K562 (cell line): Measurements from ENCODE around the gene OR2D2. TPM values are rescaled to one million over a fixed set of nuclear protein-coding genes. Genes with fewer than 3 reads are reported as not detected.

ENCODE experiments used
- ATF7 ChIP-seq: fragments of 450-650 bp; IDR thresholded peaks from 2 replicates; pipeline ENCODE4 v1.7.1; 2014; ENCODE audit warnings: mild to moderate bottlenecking, moderate library complexity
- CBX8 ChIP-seq: fragments of 200-600 bp; sonication (generic); IDR thresholded peaks from 2 replicates; pipeline ENCODE4 v1.6.1; 2012; ENCODE audit warnings: borderline replicate concordance, mixed run types, low read depth, mild to moderate bottlenecking, moderate library complexity, mixed read lengths, low read length, control low read depth, inconsistent platforms; ENCODE audit not compliant: poor library complexity, severe bottlenecking; ENCODE audit errors: extremely low read depth
- DACH1 ChIP-seq: fragments of 450-650 bp; IDR thresholded peaks from 2 replicates; pipeline ENCODE4 v1.6.1; 2018; ENCODE audit not compliant: partially characterized antibody
- EHMT2 ChIP-seq: fragments of 450-650 bp; IDR thresholded peaks from 2 replicates; pipeline ENCODE4 v1.6.1; 2018; ENCODE audit warnings: antibody characterized with exemption
- ELF1 ChIP-seq: fragments of 200-800 bp; sonication (Bioruptor generic); IDR thresholded peaks from 2 replicates; pipeline ENCODE4 v1.6.1; 2016; ENCODE audit warnings: missing genetic modification characterization, missing compliant biosample characterization
- HCFC1 ChIP-seq: IDR thresholded peaks from 2 replicates; pipeline ENCODE4 v1.6.1; 2012; ENCODE audit warnings: low read depth, low read length, improper control_type of control experiment
- MCM2 ChIP-seq: fragments of 450-650 bp; IDR thresholded peaks from 2 replicates; pipeline ENCODE4 v1.6.1; 2017; ENCODE audit warnings: low read depth, mild to moderate bottlenecking
- NCOA1 ChIP-seq: fragments of 450-650 bp; IDR thresholded peaks from 2 replicates; pipeline ENCODE4 v1.6.1; 2016; ENCODE audit warnings: low read depth
- NFIC ChIP-seq: fragments of 450-650 bp; IDR thresholded peaks from 2 replicates; pipeline ENCODE4 v1.6.1; 2017; ENCODE audit warnings: mild to moderate bottlenecking, inconsistent platforms
- RAD51 ChIP-seq: fragments of 450-650 bp; IDR thresholded peaks from 2 replicates; pipeline ENCODE4 v1.7.1; 2016; ENCODE audit warnings: low read depth, mild to moderate bottlenecking, borderline replicate concordance
- TARDBP ChIP-seq: fragments of 450-650 bp; IDR thresholded peaks from 2 replicates; pipeline ENCODE4 v1.6.1; 2016
- TOE1 ChIP-seq, 2 experiments: fragments of 450-650 bp in 1 of 2; sonication (generic) in 1 of 2; formaldehyde crosslinking in 1 of 2; IDR thresholded peaks; 2 replicates each; pipeline versions ENCODE4 v1.7.1 to v1.8.0; 2016 to 2022; ENCODE audit warnings: borderline replicate concordance in 2 of 2, mild to moderate bottlenecking in 2 of 2, antibody characterized with exemption in 1 of 2, inconsistent platforms in 1 of 2, low read depth in 1 of 2, missing genetic modification reagents in 1 of 2, moderate library complexity in 1 of 2
- ZC3H8 ChIP-seq: fragments of 450-650 bp; IDR thresholded peaks from 2 replicates; pipeline ENCODE4 v1.6.1; 2017
- ZFP30 ChIP-seq: fragments of 250-450 bp; sonication (Bioruptor Pico); IDR thresholded peaks from 2 replicates; pipeline ENCODE4 v1.8.0; 2022; ENCODE audit warnings: moderate library complexity, mild to moderate bottlenecking, inconsistent platforms, borderline replicate concordance
- ZNF197 ChIP-seq: fragments of 200-800 bp; sonication (Bioruptor generic); IDR thresholded peaks from 2 replicates; pipeline ENCODE4 v1.6.1; 2016; ENCODE audit warnings: low read depth, missing genetic modification characterization, missing compliant biosample characterization
- ZNF695 ChIP-seq: fragments of 450-650 bp; formaldehyde crosslinking; IDR thresholded peaks from 2 replicates; pipeline ENCODE4 v1.4.0; 2020; ENCODE audit warnings: mild to moderate bottlenecking, moderate library complexity
- polyA plus RNA-seq, 8 experiments: library from polyadenylated mRNA; depleted of rRNA in 4 of 8; stranded (reverse) in 5 of 8; unstranded in 3 of 8; fragments of >200 nt; fragmentation: Nextera tagmentation in 2 of 8; fragmentation: Illumina TruSeq in 1 of 8; extraction: Ambion mirVana in 2 of 8; extraction: Trizol in 1 of 8; gene quantifications; 2 replicates each; pipeline versions ENCODE4 v1.2.1 to v1.2.3, GENCODE V29; 2011 to 2014; ENCODE audit warnings: inconsistent platforms in 1 of 8, missing spikeins in 1 of 8
- total RNA-seq, 7 experiments: library from RNA; depleted of rRNA in 6 of 7; stranded (reverse); fragments of >200 nt in 6 of 7; fragmentation: Illumina TruSeq in 2 of 7; extraction: Trizol in 2 of 7; gene quantifications; 2 replicates each; pipeline versions ENCODE4 v1.2.1 to v1.2.3, GENCODE V29; 2011 to 2021; ENCODE audit warnings: low replicate concordance in 1 of 7
- TF ChIP-seq, protein P1 (sequence below), 3 experiments: fragments of 200-800 bp in 1 of 3; fragments of 250-450 bp in 1 of 3; fragments of 450-650 bp in 1 of 3; sonication (Bioruptor Pico) in 1 of 3; sonication (Bioruptor generic) in 1 of 3; formaldehyde crosslinking in 1 of 3; IDR thresholded peaks; 2 replicates each; pipeline versions ENCODE4 v1.6.1 to v1.8.0; 2016 to 2022; ENCODE audit warnings: mild to moderate bottlenecking in 2 of 3, missing genetic modification characterization in 2 of 3, missing compliant biosample characterization in 1 of 3, moderate library complexity in 1 of 3
- TF ChIP-seq, protein P2 (sequence below): sonication (generic); formaldehyde crosslinking; IDR thresholded peaks from 2 replicates; pipeline ENCODE4 v1.8.0; 2023; ENCODE audit warnings: mild to moderate bottlenecking, missing genetic modification reagents
- TF ChIP-seq, protein P3 (sequence below): fragments of 450-650 bp; formaldehyde crosslinking; IDR thresholded peaks from 2 replicates; pipeline ENCODE4 v1.4.0; 2020; ENCODE audit warnings: mild to moderate bottlenecking, moderate library complexity

OR2D2 gene
- total and polyA plus RNA-seq, 9 of the 15 experiments (the other 6 are each of a cell fraction or from before 2014, with no cell fraction given): 0.10 to 1.0 (median 0.57) TPM; not detected in 2

DNA sequence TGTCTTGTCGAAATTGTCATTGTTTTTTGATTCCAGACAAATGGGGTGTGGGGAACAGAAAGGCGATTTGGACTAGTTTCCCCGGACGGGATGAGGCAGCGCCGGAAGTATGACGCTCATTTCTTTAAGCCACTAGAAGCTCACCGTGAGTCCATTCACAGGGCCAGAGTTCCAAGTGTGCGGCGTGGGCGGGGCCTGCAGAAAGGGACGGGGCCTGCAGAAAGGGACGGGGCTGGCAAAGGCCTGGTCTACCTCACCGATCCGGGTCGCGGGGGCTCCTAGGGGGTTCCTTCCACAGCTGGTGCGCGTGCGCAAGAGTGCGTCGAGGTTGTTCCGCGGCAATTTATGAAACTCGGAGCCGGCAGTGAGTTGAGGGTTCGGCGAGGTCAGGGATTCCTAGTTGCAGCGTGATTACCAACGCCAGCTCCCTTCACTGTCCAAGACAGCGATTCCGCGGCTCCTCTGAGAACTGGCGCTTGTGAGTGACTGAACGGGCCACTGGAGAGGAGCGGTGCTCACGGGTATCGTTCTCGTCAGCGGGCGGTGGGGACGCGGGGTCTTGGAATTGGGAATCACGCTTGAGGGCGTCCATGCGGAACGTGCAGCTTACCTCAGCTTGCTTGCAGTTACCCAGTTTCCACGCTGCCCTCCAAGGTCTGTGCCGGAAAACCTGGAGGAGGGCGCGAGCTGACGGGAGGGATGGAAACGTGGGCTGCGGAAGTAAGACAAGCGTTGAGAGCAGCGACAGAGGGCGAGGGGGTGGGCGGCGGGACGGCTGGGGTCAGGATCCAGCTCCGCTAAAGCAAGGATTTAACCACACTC is 34.1 kb upstream of the OR2D2 start, which contains the start of gene ZNF215 (continued):
- TF ChIP-seq, protein P1, sequence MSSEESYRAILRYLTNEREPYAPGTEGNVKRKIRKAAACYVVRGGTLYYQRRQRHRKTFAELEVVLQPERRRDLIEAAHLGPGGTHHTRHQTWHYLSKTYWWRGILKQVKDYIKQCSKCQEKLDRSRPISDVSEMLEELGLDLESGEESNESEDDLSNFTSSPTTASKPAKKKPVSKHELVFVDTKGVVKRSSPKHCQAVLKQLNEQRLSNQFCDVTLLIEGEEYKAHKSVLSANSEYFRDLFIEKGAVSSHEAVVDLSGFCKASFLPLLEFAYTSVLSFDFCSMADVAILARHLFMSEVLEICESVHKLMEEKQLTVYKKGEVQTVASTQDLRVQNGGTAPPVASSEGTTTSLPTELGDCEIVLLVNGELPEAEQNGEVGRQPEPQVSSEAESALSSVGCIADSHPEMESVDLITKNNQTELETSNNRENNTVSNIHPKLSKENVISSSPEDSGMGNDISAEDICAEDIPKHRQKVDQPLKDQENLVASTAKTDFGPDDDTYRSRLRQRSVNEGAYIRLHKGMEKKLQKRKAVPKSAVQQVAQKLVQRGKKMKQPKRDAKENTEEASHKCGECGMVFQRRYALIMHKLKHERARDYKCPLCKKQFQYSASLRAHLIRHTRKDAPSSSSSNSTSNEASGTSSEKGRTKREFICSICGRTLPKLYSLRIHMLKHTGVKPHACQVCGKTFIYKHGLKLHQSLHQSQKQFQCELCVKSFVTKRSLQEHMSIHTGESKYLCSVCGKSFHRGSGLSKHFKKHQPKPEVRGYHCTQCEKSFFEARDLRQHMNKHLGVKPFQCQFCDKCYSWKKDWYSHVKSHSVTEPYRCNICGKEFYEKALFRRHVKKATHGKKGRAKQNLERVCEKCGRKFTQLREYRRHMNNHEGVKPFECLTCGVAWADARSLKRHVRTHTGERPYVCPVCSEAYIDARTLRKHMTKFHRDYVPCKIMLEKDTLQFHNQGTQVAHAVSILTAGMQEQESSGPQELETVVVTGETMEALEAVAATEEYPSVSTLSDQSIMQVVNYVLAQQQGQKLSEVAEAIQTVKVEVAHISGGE (CRISPR knock-in tag; IDR thresholded peaks at IDR 0.05): peak in 2 of 3 experiments; percentile 76 to 98; a peak in 4 of 6 replicates
- TF ChIP-seq ATF7: peak; percentile 58; the same call in 1 of the 2 replicates
- TF ChIP-seq ZNF695 (CRISPR knock-in tag): no peak
- TF ChIP-seq ELF1 (tag): peak; percentile 63
- peak; percentile 58 for TF ChIP-seq HCFC1
- no peak for TF ChIP-seq TOE1 (IDR thresholded peaks at IDR 0.05; ENCODE audit: borderline replicate concordance)
- TF ChIP-seq TOE1 (CRISPR knock-in tag; IDR thresholded peaks at IDR 0.05; ENCODE audit: borderline replicate concordance, low read depth): no peak
- no peak for TF ChIP-seq ZNF197 (CRISPR knock-in tag)
- no peak for TF ChIP-seq RAD51
- no peak for TF ChIP-seq CBX8
- TF ChIP-seq, protein P2, sequence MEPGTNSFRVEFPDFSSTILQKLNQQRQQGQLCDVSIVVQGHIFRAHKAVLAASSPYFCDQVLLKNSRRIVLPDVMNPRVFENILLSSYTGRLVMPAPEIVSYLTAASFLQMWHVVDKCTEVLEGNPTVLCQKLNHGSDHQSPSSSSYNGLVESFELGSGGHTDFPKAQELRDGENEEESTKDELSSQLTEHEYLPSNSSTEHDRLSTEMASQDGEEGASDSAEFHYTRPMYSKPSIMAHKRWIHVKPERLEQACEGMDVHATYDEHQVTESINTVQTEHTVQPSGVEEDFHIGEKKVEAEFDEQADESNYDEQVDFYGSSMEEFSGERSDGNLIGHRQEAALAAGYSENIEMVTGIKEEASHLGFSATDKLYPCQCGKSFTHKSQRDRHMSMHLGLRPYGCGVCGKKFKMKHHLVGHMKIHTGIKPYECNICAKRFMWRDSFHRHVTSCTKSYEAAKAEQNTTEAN (CRISPR knock-in tag): no peak
- peak; percentile 80; the same call in 1 of the 2 replicates for TF ChIP-seq NCOA1
- no peak for TF ChIP-seq ZFP30
- no peak for TF ChIP-seq TARDBP
- no peak for TF ChIP-seq DACH1
- TF ChIP-seq EHMT2: peak; percentile 4; the same call in 1 of the 2 replicates
- TF ChIP-seq NFIC: no peak
- TF ChIP-seq, protein P3, sequence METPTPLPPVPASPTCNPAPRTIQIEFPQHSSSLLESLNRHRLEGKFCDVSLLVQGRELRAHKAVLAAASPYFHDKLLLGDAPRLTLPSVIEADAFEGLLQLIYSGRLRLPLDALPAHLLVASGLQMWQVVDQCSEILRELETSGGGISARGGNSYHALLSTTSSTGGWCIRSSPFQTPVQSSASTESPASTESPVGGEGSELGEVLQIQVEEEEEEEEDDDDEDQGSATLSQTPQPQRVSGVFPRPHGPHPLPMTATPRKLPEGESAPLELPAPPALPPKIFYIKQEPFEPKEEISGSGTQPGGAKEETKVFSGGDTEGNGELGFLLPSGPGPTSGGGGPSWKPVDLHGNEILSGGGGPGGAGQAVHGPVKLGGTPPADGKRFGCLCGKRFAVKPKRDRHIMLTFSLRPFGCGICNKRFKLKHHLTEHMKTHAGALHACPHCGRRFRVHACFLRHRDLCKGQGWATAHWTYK (CRISPR knock-in tag): 0 out of 2 replicates have a peak, but pooled peaks have one; percentile 50
- no peak for TF ChIP-seq MCM2
- no peak for TF ChIP-seq ZC3H8
